ENCODE measurements around the gene ICE2. TPM values are rescaled to one million over a fixed set of nuclear protein-coding genes. Genes with fewer than 3 reads are reported as not detected.
A peak's percentile ranks its signal among the peaks of the same experiment; 100 is the strongest.

Gene ICE2
- total RNA-seq, 1 donor from 2014 or later, result 25.0 TPM

- intact Hi-C loops (cut with DNase I), result no loop called here
Observed at GRCh38 chr15:60391722-60392315, 87.1 kb downstream of the ICE2 start.

GRCh38 chr15:60390871-60391501 is 88.0 kb downstream of the ICE2 start:
- Histone ChIP-seq H3K27me3 (no peaks in the 10 kb centered on the region), H3K27ac (peak overlapping the region; percentile 62), H3K9me3 (no peaks in the 10 kb centered on the region), H3K4me3 (peak overlapping the region; percentile 17 to 24), H3K4me1 (peaks cover 99% of the 10 kb centered on the region), H3K36me3 (peaks cover 0 to 6% of the 10 kb centered on the region in 2 donors)
- peak in 1 of 2 donors; percentile 80 for TF ChIP-seq POLR2AphosphoS5 (IDR thresholded peaks at IDR 0.05; ENCODE audit: insufficient read depth in 1 of 2, low read depth in 1 of 2)
- TF ChIP-seq CTCF (IDR thresholded peaks at IDR 0.05), result no peak
- peak in 1 of 2 donors; percentile 91 for DNase-seq (ENCODE audit: extremely low spot score in 2 of 2)
- intact Hi-C loops (cut with DNase I), result no loop called here

More at GRCh38 chr15:60391722-60392315, 87.1 kb downstream of the ICE2 start:
- peak overlapping the region; percentile 62 for H3K27ac ChIP-seq
- no peak for TF ChIP-seq CTCF (IDR thresholded peaks at IDR 0.05)
- TF ChIP-seq POLR2A (IDR thresholded peaks at IDR 0.05), result no peak
- TF ChIP-seq POLR2AphosphoS5 (IDR thresholded peaks at IDR 0.05; ENCODE audit: insufficient read depth in 1 of 2, low read depth in 1 of 2), result no peak
- DNase-seq (ENCODE audit: extremely low spot score in 2 of 2), result peak in 1 of 2 donors; percentile 49
- no peaks in the 10 kb centered on the region for H3K9me3 ChIP-seq
- H3K36me3 ChIP-seq, result peaks cover 0 to 6% of the 10 kb centered on the region in 2 donors
- no peaks in the 10 kb centered on the region for H3K27me3 ChIP-seq
- H3K4me3 ChIP-seq, result peak overlapping the region in 1 of 2 donors; percentile 17
- H3K4me1 ChIP-seq, result peaks cover 99% of the 10 kb centered on the region

- TF ChIP-seq CTCF (IDR thresholded peaks at IDR 0.05), result no peak
- TF ChIP-seq POLR2AphosphoS5 (IDR thresholded peaks at IDR 0.05; ENCODE audit: insufficient read depth in 1 of 2, low read depth in 1 of 2), result no peak
- no peak for TF ChIP-seq POLR2A (IDR thresholded peaks at IDR 0.05)
- peak in 1 of 2 donors; percentile 37 for DNase-seq (ENCODE audit: extremely low spot score in 2 of 2)
- H3K4me3 ChIP-seq, result peak overlapping the region in 1 of 2 donors; percentile 17
Observed at GRCh38 chr15:60390231-60390630, 88.7 kb downstream of the ICE2 start.

GRCh38 chr15:60389261-60390077 is 89.5 kb downstream of the ICE2 start:
- Histone ChIP-seq H3K27me3 (no peaks in the 10 kb centered on the region), H3K4me3 (peak overlapping the region; percentile 0 to 17), H3K36me3 (peaks cover 0 to 7% of the 10 kb centered on the region in 2 donors), H3K9me3 (no peaks in the 10 kb centered on the region), H3K4me1 (peaks cover 98% of the 10 kb centered on the region), H3K27ac (peak overlapping the region; percentile 62)
- peak in 1 of 2 donors; percentile 58 for DNase-seq (ENCODE audit: extremely low spot score in 2 of 2)
- TF ChIP-seq POLR2AphosphoS5 (IDR thresholded peaks at IDR 0.05; ENCODE audit: insufficient read depth in 1 of 2, low read depth in 1 of 2) (no peak), POLR2A (IDR thresholded peaks at IDR 0.05) (no peak), CTCF (IDR thresholded peaks at IDR 0.05) (no peak)
- intact Hi-C loops (cut with DNase I), result no loop called here

More at GRCh38 chr15:60390231-60390630, 88.7 kb downstream of the ICE2 start:
- H3K36me3 ChIP-seq, result no peaks in the 10 kb centered on the region
- H3K9me3 ChIP-seq, result no peaks in the 10 kb centered on the region
- H3K27ac ChIP-seq, result peak overlapping the region; percentile 62
- H3K4me1 ChIP-seq, result peaks cover 99% of the 10 kb centered on the region
- no peaks in the 10 kb centered on the region for H3K27me3 ChIP-seq
- intact Hi-C loops (cut with DNase I), result no loop called here
